ENCODE measurements around the gene STAC3.

STAC3 gene

DNA sequence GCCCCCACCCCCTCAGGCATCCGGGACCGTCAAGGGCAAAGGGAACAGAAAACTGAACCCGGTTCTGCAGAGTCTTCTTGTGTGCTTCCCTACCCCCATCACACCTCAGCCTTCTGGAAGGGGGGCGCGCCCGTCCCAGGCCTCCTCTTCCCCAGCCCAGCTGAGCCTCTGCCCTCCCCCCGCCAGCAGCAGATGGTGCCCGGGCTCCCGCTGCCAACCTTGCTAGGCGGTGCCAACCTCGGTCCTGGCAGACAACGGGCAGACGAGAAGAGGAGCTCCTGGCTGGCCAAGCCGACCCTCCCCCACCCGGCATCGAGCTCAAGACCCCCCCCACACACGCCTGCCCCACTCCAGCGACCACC lies 8.7 kb downstream of the STAC3 start:
- POLR2A ChIA-PET = interaction anchor here (1.0 kb wide), 3 partner anchors 12 to 151 kb away, joined by 3 to 4 read pairs (median 3); partner anchors contain the start of gene SHMT2
- TF ChIP-seq CTCF (IDR thresholded peaks at IDR 0.05; ENCODE audit: insufficient read depth, low read length, missing control alignments) = no peak

DNA sequence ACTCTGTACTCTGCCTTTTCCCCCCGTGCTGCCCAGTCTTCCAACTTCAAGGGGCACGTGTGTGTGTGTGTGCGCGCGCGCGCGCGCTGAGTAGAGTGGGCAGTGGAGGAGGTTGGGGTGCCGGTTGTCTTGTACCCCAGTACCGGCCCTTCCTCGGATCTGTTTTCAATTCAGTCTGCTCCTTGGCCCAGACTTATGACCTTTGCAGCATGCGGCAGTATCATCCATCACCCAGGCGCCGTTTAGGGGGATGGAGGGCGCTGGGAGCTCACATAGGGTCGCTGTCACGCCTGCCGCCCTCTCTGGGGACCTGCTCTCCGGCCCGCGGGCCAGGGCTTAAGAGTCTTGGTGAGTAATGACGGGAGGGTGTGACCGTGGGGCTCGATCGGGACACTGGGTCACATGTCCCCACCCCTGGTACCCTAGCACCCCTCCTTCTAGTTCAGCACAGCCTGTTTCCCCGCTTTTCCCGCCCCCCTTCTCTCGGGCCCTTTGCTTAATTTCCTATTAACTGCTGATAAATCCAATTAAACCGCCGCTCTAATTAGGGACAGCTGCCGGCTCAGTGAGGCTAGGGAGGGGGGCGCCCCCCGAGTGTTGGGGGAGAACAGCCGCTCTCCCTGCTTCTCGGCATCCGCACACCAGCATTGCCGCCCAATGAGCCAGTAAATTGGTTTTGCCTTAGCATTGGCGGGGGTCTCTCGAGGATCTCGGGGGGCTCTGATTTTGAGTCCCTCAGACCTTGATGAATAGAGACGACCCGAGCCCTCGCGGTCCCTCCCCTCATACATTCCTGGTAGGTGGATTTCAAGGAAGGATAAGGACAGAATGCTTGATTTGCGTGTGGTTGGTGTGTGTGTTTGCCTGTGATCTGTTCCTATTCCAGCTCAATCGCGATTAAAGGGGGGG lies 9.3 kb downstream of the STAC3 start:
- H3K4me3 ChIP-seq (ENCODE audit: low read depth, low read length) = peak overlapping the region; percentile 69
- ChIA-PET POLR2A (interaction anchor here (1.0 to 4.6 kb wide), 6 partner anchors 9 to 151 kb away, joined by 3 to 74 read pairs (median 4); partner anchors contain the start of genes NXPH4 and SHMT2), CTCF (interaction anchor here (0.6 to 38.5 kb wide), 29 partner anchors 12 to 275 kb away, joined by 3 to 880 read pairs (median 5); partner anchors contain the start of genes GLI1, INHBE, LRP1 and NXPH4)
- DNase-seq (ENCODE audit: low read depth, low spot score) = no peak
- no peak for TF ChIP-seq CTCF (IDR thresholded peaks at IDR 0.05; ENCODE audit: insufficient read depth, low read length, missing control alignments)

More for the DNA sequence above, 8.7 kb downstream of the STAC3 start:
- H3K4me3 ChIP-seq (ENCODE audit: low read depth, low read length) = no peak overlapping the region
- CTCF ChIA-PET = interaction anchor here (0.6 to 38.5 kb wide), 31 partner anchors 11 to 274 kb away, joined by 3 to 880 read pairs (median 4); partner anchors contain the start of genes GLI1, INHBE, LRP1 and NXPH4
- no peak for DNase-seq (ENCODE audit: low read depth, low spot score)

DNA sequence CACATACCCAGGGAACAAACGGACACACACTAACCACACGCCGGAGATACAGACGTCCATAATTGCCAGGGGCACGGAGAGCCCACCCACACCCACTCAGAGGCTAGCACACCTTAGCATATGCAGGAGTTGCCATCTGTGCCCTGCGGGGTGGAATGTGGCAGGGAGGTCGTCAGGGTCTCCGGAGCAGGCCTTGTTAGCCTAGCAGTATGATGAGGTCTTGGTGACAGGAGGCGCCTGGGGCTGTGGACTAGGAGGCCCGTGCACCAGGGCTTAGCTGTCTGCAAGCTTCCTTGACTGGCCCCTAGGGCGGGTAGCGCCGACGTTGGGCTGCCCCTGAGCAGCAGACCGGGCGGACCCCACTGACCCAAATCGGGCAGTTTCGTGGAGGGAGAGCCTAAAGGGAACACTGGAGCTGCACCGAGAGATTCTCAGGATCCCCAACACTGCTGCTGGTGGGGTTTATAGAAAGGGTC lies 10.0 kb downstream of the STAC3 start:
- peak overlapping the region; percentile 69 for H3K4me3 ChIP-seq (ENCODE audit: low read depth, low read length)
- peak; percentile 9 for TF ChIP-seq CTCF (IDR thresholded peaks at IDR 0.05; ENCODE audit: insufficient read depth, low read length, missing control alignments)
- no peak for DNase-seq (ENCODE audit: low read depth, low spot score)
- POLR2A ChIA-PET = interaction anchor here (1.0 to 4.6 kb wide), 6 partner anchors 8 to 153 kb away, joined by 3 to 74 read pairs (median 3); partner anchors contain the start of genes LRP1, NXPH4 and SHMT2
- CTCF ChIA-PET = interaction anchor here (0.6 to 38.5 kb wide), 14 partner anchors 12 to 216 kb away, joined by 3 to 880 read pairs (median 6); partner anchors contain the start of genes GLI1, INHBE, NXPH4 and SHMT2

DNA sequence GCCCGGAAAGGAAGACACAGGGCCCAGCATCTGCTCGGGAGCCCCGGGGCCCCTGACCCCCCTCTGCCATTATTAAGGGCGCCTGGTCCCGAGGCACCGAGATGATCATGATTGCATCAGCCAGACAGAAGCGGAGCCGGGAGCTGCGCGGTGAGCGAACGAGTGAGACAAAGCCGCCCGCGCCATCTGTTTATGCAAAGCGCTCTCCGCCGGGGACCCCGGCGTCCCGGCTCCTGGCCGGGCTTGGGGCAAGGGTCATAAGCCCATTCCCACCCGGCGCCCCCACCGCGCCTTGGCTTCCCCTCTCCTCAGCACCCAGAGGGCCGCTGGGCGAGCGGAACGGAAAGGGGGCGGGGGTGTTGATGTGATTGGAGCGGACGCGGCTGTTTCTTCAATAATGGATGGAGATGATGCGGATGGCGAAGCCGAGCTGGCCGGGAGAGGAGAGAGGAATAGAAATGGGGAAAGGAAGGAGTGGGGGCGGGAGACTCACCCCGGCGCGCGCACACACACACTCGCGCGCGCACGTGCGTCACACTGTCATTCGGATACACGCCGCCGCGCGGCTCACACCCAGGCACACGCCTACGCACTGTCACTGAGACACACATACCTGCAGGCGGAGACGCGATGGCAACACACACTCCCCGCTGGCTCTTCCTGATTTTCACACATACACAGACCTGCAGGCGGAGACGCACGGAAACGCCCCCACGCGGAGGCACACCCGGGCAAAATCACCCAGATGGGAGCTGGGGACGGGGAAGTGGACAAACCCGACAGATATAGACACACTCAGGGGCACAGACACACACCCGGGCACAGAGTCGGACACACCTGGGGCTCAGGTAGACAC lies 10.7 kb downstream of the STAC3 start:
- H3K4me3 ChIP-seq (ENCODE audit: low read depth, low read length) = peak overlapping the region; percentile 69
- no peak for DNase-seq (ENCODE audit: low read depth, low spot score)
- ChIA-PET CTCF (interaction anchor here (0.6 to 38.5 kb wide), 17 partner anchors 8 to 217 kb away, joined by 3 to 880 read pairs (median 6); partner anchors contain the start of genes GLI1, INHBE, NXPH4 and SHMT2), POLR2A (interaction anchor here (1.0 to 4.6 kb wide), 7 partner anchors 8 to 152 kb away, joined by 3 to 74 read pairs (median 4); partner anchors contain the start of genes LRP1, NXPH4 and SHMT2)
- no peak for TF ChIP-seq CTCF (IDR thresholded peaks at IDR 0.05; ENCODE audit: insufficient read depth, low read length, missing control alignments)

DNA sequence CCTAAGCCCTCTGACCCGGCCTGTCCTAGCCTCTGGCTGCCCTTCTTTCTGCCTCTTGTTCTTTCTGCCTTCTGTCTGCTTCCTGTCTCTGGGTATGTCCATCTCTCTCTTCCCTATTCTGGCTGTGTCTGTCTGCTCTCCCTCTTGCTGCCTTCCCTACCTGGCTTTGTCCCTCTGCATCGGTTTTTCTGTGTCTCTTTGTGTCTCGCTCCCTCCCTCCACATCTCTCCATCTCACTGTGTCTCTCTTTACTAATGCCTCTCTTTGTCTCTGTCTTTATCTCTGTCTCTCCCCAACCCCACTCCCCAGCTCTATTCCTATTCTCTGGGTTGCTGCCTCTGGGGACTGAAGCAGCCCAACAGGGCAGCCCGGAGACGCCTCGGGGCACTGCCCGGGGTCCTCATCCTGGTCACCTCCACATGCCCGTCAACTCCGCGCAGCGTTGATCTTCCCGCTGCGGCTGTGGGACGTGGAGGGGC lies 11.4 kb downstream of the STAC3 start:
- peak overlapping the region; percentile 69 for H3K4me3 ChIP-seq (ENCODE audit: low read depth, low read length)
- CTCF ChIA-PET = interaction anchor here (0.6 to 38.5 kb wide), 19 partner anchors 8 to 495 kb away, joined by 3 to 880 read pairs (median 6); partner anchors contain the start of genes GLI1, INHBE, NXPH4 and SHMT2
- DNase-seq (ENCODE audit: low read depth, low spot score) = no peak
- POLR2A ChIA-PET = interaction anchor here (0.8 to 4.6 kb wide), 9 partner anchors 9 to 152 kb away, joined by 3 to 74 read pairs (median 4); partner anchors contain the start of genes LRP1, SHMT2 and STAT6
- no peak for TF ChIP-seq CTCF (IDR thresholded peaks at IDR 0.05; ENCODE audit: insufficient read depth, low read length, missing control alignments)

All from AG04449 (cell line).